Suprapubic skin (tissue), 4 donors: ENCODE data around the gene NKX2-1. TPM values are rescaled to one million over a fixed set of nuclear protein-coding genes. Genes with fewer than 3 reads are reported as not detected.

ENCODE experiments used
- DNase-seq, 2 donors: peaks; one replicate each; pipeline ENCODE4 v3.0.0-alpha.2; 2019; ENCODE audit warnings: low spot score in 2 of 2
- H3K27ac ChIP-seq: fragments of 200-600 bp; sonication (generic); one replicate; pipeline ENCODE4 v1.5.1; 2019
- H3K27me3 ChIP-seq: fragments of 200-600 bp; sonication (generic); one replicate; pipeline ENCODE4 v1.5.1; 2019
- H3K36me3 ChIP-seq: fragments of 200-600 bp; sonication (generic); one replicate; pipeline ENCODE4 v1.5.1; 2019
- H3K4me1 ChIP-seq: fragments of 200-600 bp; sonication (generic); one replicate; pipeline ENCODE4 v1.5.1; 2019
- H3K4me3 ChIP-seq: fragments of 200-600 bp; sonication (generic); one replicate; pipeline ENCODE4 v1.5.1; 2019; ENCODE audit warnings: mild to moderate bottlenecking
- H3K9me3 ChIP-seq: fragments of 200-600 bp; sonication (generic); one replicate; pipeline ENCODE4 v1.5.1; 2019
- CTCF ChIP-seq, 2 donors: fragments of 200-600 bp in 1 of 2; fragments of 450-650 bp in 1 of 2; sonication (generic) in 1 of 2; IDR thresholded peaks; one replicate each; pipeline ENCODE4 v1.5.1; 2016 to 2019; ENCODE audit warnings: antibody characterized with exemption in 2 of 2, mild to moderate bottlenecking in 1 of 2, moderate library complexity in 1 of 2
- EP300 ChIP-seq: sonication (generic); formaldehyde crosslinking; IDR thresholded peaks from one replicate; pipeline ENCODE4 v1.6.1; 2017; ENCODE audit warnings: antibody characterized with exemption
- POLR2A ChIP-seq, 2 donors: fragments of 450-650 bp; IDR thresholded peaks; one replicate each; pipeline ENCODE4 v1.6.1; 2017; ENCODE audit warnings: antibody characterized with exemption in 2 of 2, mild to moderate bottlenecking in 2 of 2, moderate library complexity in 2 of 2
- POLR2AphosphoS5 ChIP-seq, 3 donors: sonication (generic); formaldehyde crosslinking; IDR thresholded peaks; one replicate each; pipeline ENCODE4 v1.6.1; 2017; ENCODE audit warnings: antibody characterized with exemption in 3 of 3
- WGBS: methylation state at CpG from one replicate; pipeline ENCODE4 v1.1.5; 2018; 5-methylcytosine and 5-hydroxymethylcytosine counted together
- total RNA-seq, 4 donors: library from RNA; depleted of rRNA; stranded (reverse); fragments of >200 nt; gene quantifications; one replicate each; pipeline ENCODE4 v1.1.0, GENCODE V29; 2016

Gene NKX2-1
- total RNA-seq, 4 donors from 2014 or later, result not detected

- Histone ChIP-seq H3K4me3 (peak overlapping the region; percentile 44), H3K9me3 (no peaks in the 10 kb centered on the region), H3K27me3 (peaks cover 100% of the 10 kb centered on the region), H3K27ac (no peak overlapping the region), H3K4me1 (peaks cover 71% of the 10 kb centered on the region), H3K36me3 (no peaks in the 10 kb centered on the region)
- DNase-seq, result no peak
- WGBS, result 8% methylated on average over 22 of the region's 35 CpGs
- no peak for TF ChIP-seq POLR2AphosphoS5 (IDR thresholded peaks at IDR 0.05)
Observed at GRCh38 chr14:36521598-36522345, 1.7 kb upstream of the NKX2-1 start.

- peaks cover 100% of the 10 kb centered on the region for H3K27me3 ChIP-seq
- DNase-seq, result no peak
- WGBS, result 3% methylated on average over 32 of the region's 63 CpGs
Observed at GRCh38 chr14:36520601-36521525, 831 bp upstream of the NKX2-1 start.

GRCh38 chr14:36518586-36519430 is 1.2 kb downstream of the NKX2-1 start:
- TF ChIP-seq CTCF (IDR thresholded peaks at IDR 0.05) (no peak), POLR2A (IDR thresholded peaks at IDR 0.05) (no peak), POLR2AphosphoS5 (IDR thresholded peaks at IDR 0.05) (no peak), EP300 (no peak)
- under 1% methylated on average over 56 of the region's 79 CpGs for WGBS
- Histone ChIP-seq H3K4me1 (peaks cover 53% of the 10 kb centered on the region), H3K27ac (no peak overlapping the region), H3K36me3 (no peaks in the 10 kb centered on the region), H3K4me3 (peak overlapping the region; percentile 44), H3K27me3 (peaks cover 100% of the 10 kb centered on the region), H3K9me3 (no peaks in the 10 kb centered on the region)
- DNase-seq, result no peak

More at GRCh38 chr14:36520601-36521525, 831 bp upstream of the NKX2-1 start:
- peak in 1 of 2 donors; percentile 16 for TF ChIP-seq CTCF (IDR thresholded peaks at IDR 0.05)
- no peak for TF ChIP-seq POLR2A (IDR thresholded peaks at IDR 0.05)
- Histone ChIP-seq H3K9me3 (no peaks in the 10 kb centered on the region), H3K27ac (no peak overlapping the region), H3K4me1 (peaks cover 70% of the 10 kb centered on the region), H3K36me3 (no peaks in the 10 kb centered on the region), H3K4me3 (peak overlapping the region; percentile 44)

GRCh38 chr14:36518031-36518585 is 1.9 kb downstream of the NKX2-1 start:
- Histone ChIP-seq H3K27me3 (peaks cover 100% of the 10 kb centered on the region), H3K4me1 (peaks cover 53% of the 10 kb centered on the region), H3K36me3 (no peaks in the 10 kb centered on the region), H3K9me3 (no peaks in the 10 kb centered on the region), H3K4me3 (no peak overlapping the region), H3K27ac (no peak overlapping the region)
- no peak for DNase-seq
- TF ChIP-seq POLR2AphosphoS5 (IDR thresholded peaks at IDR 0.05) (no peak), CTCF (IDR thresholded peaks at IDR 0.05) (no peak), EP300 (no peak), POLR2A (IDR thresholded peaks at IDR 0.05) (no peak)
- 7% methylated on average over 3 of the region's 34 CpGs for WGBS
